ENCODE measurements around the gene SON.
"Not testable (repeated sequence)": the region's sequence is repeated elsewhere in the genome, so short reads cannot be mapped to it uniquely, and the experiment has no call there.

SON gene

DNA sequence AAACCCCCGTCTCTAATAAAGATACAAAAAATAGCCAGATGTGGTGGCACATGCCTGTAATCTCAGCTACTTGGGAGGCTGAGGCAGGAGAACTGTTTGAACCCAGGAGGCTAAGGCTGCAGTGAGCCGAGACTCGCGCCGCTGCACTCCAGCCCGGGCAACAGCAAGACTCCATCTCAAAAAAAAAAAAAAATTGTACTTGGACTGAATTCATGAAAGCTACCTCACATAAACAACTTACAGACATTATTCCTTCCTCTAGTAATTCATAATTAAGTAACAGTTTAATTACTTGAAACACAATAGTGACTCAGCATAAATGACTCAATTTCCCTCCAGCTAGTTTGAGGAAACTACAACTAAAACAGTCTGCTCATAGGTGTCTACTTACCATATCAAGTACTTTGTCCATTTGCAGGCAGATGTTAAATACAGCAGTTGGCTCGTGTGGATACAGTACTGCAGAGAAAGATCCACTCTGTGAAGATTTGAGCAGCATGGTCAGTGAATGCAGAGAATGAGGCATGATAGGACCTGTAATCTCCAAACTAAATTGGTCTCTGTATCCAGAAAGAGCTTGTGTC is 36.2 kb downstream of the SON start:
- DNase-seq (ENCODE audit: low read depth), result no peak

- DNase-seq (ENCODE audit: low read depth), result no peak
Measured at GRCh38 chr21:33584455-33584854, 41.6 kb downstream of the SON start.

GRCh38 chr21:33586927-33587326 is 44.1 kb downstream of the SON start:
- DNase-seq (ENCODE audit: low read depth), result no peak

- peak; percentile 3 for DNase-seq (ENCODE audit: low read depth)
Measured at GRCh38 chr21:33587792-33588484, 45.1 kb downstream of the SON start.

GRCh38 chr21:33588485-33589335 is 45.9 kb downstream of the SON start, which contains the start of gene DONSON:
DONSON (minus strand) TSS chr21:33588684; CDS start chr21:33588641, 43 bp downstream.
- DNase-seq (ENCODE audit: low read depth), result peak; percentile 83

DNA sequence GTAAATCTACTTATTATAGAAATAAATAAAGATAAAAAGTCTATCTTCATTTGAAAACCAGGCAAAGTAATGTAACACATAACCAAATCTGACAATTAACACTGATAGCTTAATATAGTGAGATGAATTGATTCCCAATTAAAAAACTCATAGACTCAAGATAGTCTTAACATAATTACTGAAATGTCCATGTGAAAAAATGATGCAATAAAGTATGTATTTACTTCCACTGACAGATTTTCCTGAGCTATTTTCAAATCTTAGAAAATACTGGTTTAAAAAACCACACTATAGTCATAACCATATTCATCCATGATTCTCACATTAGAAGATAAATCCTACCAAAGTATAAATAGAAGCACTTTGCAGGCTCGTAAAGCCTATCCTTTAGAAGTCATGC is 55.2 kb downstream of the SON start:
- no peak for DNase-seq (ENCODE audit: low read depth)

DNA sequence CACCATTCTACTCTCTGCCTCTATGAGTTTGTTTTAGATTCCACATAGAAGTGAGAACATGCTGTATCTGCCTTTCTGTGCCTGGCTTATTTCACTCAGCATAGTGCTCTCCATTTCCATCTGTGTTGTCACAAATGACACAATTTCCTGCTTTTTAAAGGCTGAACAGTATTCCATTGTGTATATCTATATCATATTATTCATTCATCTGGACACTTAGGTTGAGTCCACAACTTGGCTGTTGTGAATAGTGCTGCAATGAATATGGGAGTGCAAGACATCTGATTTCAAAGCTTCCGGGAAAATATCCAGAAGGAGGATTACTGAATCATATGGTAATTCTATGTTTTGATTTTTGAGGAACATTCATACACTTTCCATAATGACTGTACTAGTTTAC is 65.7 kb downstream of the SON start:
- DNase-seq (ENCODE audit: low read depth), result no peak

GRCh38 chr21:33611006-33611744 is 68.3 kb downstream of the SON start:
- no peak for DNase-seq (ENCODE audit: low read depth)

DNA sequence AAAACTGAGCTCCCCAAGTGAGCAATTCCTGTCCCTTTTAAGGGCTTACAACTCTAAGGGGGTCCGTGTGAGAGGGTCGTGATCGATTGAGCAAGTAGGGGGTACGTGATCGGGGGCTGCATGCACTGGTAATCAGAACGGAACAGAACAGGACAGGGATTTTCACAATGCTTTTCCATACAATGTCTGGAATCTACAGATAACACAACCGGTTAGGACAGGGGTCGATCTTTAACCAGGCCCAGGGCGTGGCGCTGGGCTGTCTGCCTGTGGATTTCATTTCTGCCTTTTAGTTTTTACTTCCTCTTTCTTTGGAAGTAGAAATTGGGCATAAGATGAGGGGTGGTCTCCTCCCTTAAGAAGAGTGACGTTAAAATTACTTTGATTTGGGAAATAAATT is 74.7 kb downstream of the SON start:
- DNase-seq (ENCODE audit: low read depth), result not testable (repeated sequence)

- no peak for DNase-seq (ENCODE audit: low read depth)
Measured at GRCh38 chr21:33618407-33618806, 75.6 kb downstream of the SON start.

- no peak for DNase-seq (ENCODE audit: low read depth)
Measured at GRCh38 chr21:33619726-33620125, 76.9 kb downstream of the SON start.

- no peak for DNase-seq (ENCODE audit: low read depth)
Measured at GRCh38 chr21:33622253-33622652, 79.4 kb downstream of the SON start.

DNA sequence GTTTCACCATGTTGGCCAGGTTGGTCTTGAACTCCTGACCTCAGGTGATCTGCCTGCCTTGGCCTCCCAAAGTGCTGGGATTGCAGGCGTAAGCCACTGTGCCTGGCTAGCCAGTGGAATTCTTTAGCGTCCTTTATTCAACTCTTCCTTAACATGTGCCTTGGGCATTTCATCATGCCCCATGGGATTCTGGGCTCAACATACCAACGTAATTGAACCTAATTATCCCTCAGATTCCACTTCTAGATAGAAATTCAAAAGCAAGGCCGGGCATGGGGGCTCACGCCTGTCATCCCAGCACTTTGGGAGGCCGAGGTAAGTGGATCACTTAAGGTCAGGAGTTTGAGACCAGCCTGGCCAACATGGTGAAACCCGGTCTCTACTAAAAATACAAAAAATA is 83.3 kb downstream of the SON start:
- not testable (repeated sequence) for DNase-seq (ENCODE audit: low read depth)

Measured in activated T-cell treated with anti-CD3 and anti-CD28 coated beads for 1 hour (primary cell).